C1 segment of cervical spinal cord (tissue), 14 donors: ENCODE data around the gene KRT38.

Experiments used
- DNase-seq, 14 donors: peaks; one replicate each; lab custom pipeline; 2025; lab: John Stamatoyannopoulos, UW

Gene KRT38

DNA sequence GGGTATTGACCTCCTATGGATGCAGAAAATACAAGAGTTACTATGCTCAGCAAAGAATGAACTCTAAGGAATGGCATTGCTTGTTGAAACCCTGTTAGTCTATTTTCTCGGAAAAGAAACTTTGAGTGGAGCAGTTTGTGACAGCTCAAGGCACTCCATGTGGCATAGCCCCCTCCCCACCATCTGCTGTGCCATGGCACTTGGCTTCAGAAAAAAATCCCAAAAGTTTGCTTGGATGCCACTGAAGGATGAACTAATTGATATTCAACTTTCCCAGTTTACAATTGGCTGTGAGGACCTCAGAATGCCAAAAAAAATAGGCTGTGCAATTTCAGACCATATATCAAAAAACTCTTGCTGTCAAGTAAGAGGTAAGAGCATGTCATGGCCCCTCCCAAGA is 45.2 kb downstream of the KRT38 start:
- no peak for DNase-seq

DNA sequence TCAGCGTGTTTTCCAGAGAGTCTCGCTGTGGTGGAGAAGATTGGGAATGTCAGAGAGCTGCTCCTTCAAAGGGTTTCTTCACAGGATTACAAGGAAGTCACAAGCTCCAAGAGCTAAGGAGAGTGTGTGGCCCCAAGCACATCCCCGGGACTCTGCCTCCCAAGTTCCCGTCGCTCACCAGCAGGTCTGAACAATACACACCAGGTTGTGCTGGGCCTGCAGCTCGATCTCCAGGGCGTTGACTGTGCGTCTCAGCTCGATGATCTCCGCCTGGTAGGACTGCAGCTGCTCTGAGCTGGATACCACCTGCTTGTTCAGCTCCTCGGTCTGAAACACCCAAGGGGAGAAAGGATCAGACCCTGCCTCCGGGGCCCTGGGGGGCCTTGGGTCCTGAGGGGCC is 45.7 kb downstream of the KRT38 start:
- DNase-seq = peak in 1 of 14 donors; percentile 24

DNA sequence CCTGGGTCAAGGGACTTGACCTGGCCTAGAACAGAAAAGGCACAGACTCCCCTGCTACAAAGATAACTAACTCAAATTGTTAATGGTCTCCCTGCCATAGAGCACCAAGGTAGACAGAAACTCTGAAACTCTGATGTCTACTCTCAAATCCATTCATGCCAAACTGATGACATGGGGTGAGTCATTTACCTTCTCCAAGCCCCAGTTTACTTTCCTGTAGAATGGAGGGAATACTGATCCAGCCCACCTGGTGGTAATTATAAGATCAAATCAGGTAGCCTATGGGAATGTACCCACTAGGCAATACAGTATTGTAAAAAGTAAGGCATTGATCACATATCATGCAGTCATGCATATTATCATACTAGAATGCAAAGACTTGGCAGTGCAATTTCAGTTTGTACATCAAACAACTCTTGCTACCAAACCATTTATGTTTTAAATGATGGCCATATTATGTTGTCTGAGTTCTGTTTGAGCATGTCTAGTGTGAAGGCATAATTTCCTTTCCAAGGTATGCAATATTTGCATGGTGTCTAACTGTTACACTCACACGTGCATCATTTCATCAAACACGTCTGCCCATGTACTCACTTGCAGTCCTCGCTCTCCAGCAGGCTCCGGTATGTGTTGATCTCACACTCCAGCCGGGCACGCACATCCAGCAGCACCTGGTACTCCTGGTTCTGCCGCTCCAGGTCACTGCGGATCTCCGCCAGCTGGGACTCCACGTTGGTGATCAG is 46.4 kb downstream of the KRT38 start:
- DNase-seq = peak in 1 of 14 donors; percentile 29

DNA sequence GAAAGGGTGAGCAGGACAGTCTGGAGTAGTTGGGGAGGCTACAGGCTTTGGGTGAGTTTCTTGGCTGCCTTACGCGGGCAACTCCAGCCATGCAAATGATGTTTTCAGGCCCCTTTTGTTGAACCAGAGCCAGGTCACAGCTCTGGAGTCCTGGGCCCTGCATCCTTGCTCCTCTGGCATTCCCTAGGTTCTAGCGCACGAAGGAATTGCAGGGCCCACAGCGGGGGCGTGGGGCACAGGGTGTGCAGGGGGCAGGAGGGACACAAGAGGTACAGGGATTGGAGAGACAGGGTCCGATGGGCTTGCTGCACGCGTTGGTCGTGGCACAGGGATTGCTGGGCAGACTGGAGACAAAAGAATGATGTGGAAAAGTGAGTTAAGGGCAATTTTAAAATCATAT is 47.0 kb downstream of the KRT38 start:
- no peak for DNase-seq

DNA sequence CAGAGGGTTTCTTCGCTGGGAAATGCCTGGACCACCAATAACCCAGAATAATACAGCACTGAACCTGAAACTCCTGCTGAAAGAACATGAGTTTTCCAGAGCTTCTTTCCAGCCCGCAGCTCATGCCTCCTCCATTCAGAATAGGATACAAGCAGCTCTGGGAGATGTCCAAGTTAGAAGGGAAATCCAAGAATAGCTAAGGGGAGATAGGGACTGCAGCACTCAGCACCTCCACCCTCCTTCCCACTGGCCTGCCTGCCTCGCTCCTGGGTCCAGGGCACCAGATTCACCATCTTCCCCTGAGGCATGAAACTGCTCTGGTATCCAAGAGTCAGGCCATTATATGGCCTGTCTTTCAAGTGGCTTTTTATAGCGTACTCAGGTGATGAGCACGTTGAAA is 47.5 kb downstream of the KRT38 start:
- peak in 1 of 14 donors; percentile 17 for DNase-seq

DNA sequence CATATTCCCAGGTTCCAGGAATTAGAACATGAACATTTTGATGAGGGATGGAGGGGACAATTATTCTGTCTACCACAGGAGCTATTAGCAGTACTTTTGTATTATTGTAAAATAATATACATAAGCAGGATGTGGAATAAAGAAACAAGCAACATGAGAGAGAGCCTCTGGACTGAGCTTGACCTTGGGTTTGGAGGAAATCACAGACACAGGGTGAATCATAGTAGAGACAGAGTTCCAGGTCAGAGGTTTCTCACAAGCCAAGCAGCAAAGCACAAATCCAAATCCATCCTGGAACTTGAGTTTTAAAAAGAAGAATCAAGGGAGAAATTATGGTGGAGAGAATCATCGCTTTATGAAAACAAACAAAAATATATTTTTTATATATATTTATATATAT is 48.5 kb downstream of the KRT38 start:
- DNase-seq = no peak

DNA sequence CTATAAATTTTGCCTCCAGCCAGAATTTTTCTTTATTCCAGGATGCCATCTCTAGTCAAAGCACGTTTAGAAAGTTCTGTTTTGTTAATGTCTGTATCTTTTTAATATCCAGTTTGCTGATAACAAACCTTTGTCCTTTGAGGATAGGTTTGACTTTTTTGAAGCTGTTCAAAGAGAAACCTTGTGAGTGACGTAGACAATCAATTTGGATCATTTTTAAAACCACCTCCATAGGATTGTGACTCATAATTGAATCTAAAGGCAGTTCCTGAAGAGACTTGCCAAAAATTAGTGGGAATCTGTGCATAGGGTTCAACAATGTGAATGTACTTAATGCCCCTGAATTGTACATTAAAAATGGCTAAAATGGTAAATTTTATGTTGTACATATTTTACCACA is 49.2 kb downstream of the KRT38 start:
- no peak for DNase-seq

DNA sequence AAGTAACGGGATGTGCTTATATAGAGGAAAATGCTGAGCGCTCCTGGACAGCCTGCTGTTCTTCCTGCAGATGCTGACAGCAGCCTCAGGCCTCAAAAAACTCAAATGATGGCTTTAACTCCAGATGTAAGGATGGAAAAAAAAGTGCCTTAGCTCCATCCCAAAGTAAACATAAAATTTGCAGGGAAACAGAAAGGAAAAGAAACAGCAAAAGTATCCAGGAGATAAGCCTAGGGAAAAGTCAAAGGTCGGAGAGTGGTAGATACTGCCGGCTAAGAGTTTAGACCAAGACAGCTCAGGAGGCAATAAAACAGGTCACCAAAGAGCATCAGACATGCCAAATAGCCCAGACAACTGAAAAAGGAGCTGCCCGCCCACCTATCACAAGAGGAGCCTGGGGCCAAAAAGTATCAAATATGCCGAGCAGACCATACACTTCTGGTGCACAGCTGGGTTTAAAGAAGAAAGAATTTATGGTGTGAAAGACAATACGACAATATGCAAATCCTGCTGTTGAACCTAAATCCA is 50.3 kb downstream of the KRT38 start:
- DNase-seq = no peak

DNA sequence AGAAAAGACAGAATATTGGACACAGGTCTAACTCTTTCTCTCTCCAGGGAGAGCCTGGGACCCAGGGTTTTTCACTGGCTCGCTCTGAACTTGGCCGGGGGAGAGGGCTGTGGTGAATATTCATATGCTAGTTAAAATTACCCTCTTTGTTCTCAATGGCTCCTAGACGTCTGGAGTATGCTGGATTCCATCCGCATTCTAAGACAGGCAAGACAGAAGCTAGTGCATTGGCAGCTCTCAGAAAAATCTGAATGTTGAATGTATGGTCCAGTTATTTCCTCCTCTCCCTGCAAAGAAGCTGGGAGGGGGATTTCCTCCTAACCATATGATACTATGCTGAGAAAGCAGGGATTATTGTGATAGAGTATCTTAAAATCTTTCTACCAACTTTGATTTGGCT is 53.1 kb downstream of the KRT38 start:
- DNase-seq = no peak

DNA sequence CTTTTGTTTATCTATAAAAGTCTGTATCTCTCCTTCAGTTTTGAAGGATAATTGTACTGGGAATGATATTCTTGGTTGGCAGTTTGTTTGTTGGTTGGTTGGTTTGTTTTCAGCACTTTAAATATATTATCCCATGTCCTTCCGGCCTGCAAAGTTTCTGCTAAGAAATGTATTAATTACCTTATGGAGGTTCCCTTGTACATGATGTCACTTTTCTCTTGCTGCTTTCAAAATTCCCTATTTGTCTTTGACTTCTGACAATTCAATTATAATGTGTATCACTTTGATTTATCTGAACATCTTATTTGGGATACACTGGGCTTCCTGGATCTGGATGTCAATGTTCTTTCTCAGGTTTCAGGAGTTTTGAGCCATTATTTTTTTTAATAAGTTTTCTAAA is 54.6 kb downstream of the KRT38 start:
- no peak for DNase-seq
